WTC11 (cell line): Measurements from ENCODE around the gene TSNAXIP1. TPM values are rescaled to one million over a fixed set of nuclear protein-coding genes. Genes with fewer than 3 reads are reported as not detected.

Experiments used
- AR ChIP-seq: fragments of 250-450 bp; sonication (Bioruptor Pico); IDR thresholded peaks from 2 replicates; pipeline ENCODE4 v1.9.0; 2021; ENCODE audit warnings: mild to moderate bottlenecking
- ATF1 ChIP-seq: sonication (generic); formaldehyde crosslinking; IDR thresholded peaks from 2 replicates; pipeline ENCODE4 v1.8.1; 2023; ENCODE audit warnings: mild to moderate bottlenecking, moderate library complexity, missing genetic modification reagents
- ATF2 ChIP-seq: sonication (generic); formaldehyde crosslinking; IDR thresholded peaks from 2 replicates; pipeline ENCODE4 v1.8.1; 2022; ENCODE audit warnings: low read depth, missing genetic modification reagents, borderline replicate concordance
- ATF3 ChIP-seq: sonication (generic); formaldehyde crosslinking; conservative IDR thresholded peaks from 2 replicates; pipeline ENCODE4 v1.8.1; 2022; ENCODE audit warnings: mild to moderate bottlenecking, missing genetic modification reagents
- CBFB ChIP-seq: sonication (generic); formaldehyde crosslinking; IDR thresholded peaks from 2 replicates; pipeline ENCODE4 v1.8.1; 2022; ENCODE audit warnings: mild to moderate bottlenecking, low read depth, missing genetic modification reagents
- CREB1 ChIP-seq: sonication (generic); formaldehyde crosslinking; IDR thresholded peaks from 2 replicates; pipeline ENCODE4 v1.8.0; 2023; ENCODE audit warnings: mild to moderate bottlenecking, missing genetic modification reagents
- CREM ChIP-seq: sonication (generic); formaldehyde crosslinking; IDR thresholded peaks from 2 replicates; pipeline ENCODE4 v1.8.1; 2022; ENCODE audit warnings: mild to moderate bottlenecking, missing genetic modification reagents, moderate library complexity
- E2F4 ChIP-seq: sonication (generic); formaldehyde crosslinking; IDR thresholded peaks from 2 replicates; pipeline ENCODE4 v1.8.1; 2022; ENCODE audit warnings: low read depth, mild to moderate bottlenecking, moderate library complexity, missing genetic modification reagents, borderline replicate concordance
- ELF4 ChIP-seq: sonication (generic); formaldehyde crosslinking; IDR thresholded peaks from 2 replicates; pipeline ENCODE4 v1.8.1; 2022; ENCODE audit warnings: low read depth, mild to moderate bottlenecking, moderate library complexity, missing genetic modification reagents
- EMX1 ChIP-seq: fragments of 250-450 bp; sonication (Bioruptor Pico); IDR thresholded peaks from 2 replicates; pipeline ENCODE4 v1.8.0; 2021; ENCODE audit warnings: mild to moderate bottlenecking
- ETV6 ChIP-seq: sonication (generic); formaldehyde crosslinking; IDR thresholded peaks from 2 replicates; pipeline ENCODE4 v1.8.1; 2022; ENCODE audit warnings: mild to moderate bottlenecking, missing genetic modification reagents
- GRHL2 ChIP-seq: fragments of 250-450 bp; sonication (Bioruptor Pico); IDR thresholded peaks from 2 replicates; pipeline ENCODE4 v1.8.0; 2022; ENCODE audit warnings: mild to moderate bottlenecking, moderate library complexity; ENCODE audit not compliant: insufficient replicate concordance, severe bottlenecking
- JUN ChIP-seq: sonication (generic); formaldehyde crosslinking; IDR thresholded peaks from 2 replicates; pipeline ENCODE4 v1.8.0; 2023; ENCODE audit warnings: mild to moderate bottlenecking, missing genetic modification reagents
- KAT7 ChIP-seq: sonication (generic); formaldehyde crosslinking; IDR thresholded peaks from 2 replicates; pipeline ENCODE4 v1.8.1; 2023; ENCODE audit warnings: missing genetic modification reagents, mild to moderate bottlenecking, borderline replicate concordance
- NFATC4 ChIP-seq: fragments of 250-450 bp; sonication (Bioruptor Pico); IDR thresholded peaks from 2 replicates; pipeline ENCODE4 v1.9.0; 2021; ENCODE audit warnings: mild to moderate bottlenecking
- NFYB ChIP-seq: sonication (generic); formaldehyde crosslinking; conservative IDR thresholded peaks from 2 replicates; pipeline ENCODE4 v1.8.0; 2022; ENCODE audit warnings: low read depth, missing genetic modification reagents
- NR3C1 ChIP-seq: sonication (generic); formaldehyde crosslinking; conservative IDR thresholded peaks from 2 replicates; pipeline ENCODE4 v1.8.1; 2023; ENCODE audit warnings: low read depth, mild to moderate bottlenecking, missing genetic modification reagents
- PREB ChIP-seq: sonication (generic); formaldehyde crosslinking; IDR thresholded peaks from 2 replicates; pipeline ENCODE4 v1.8.1; 2022; ENCODE audit warnings: mild to moderate bottlenecking, missing genetic modification reagents, moderate library complexity, borderline replicate concordance
- SMAD3 ChIP-seq: sonication (generic); formaldehyde crosslinking; IDR thresholded peaks from 2 replicates; pipeline ENCODE4 v1.8.0; 2022; ENCODE audit warnings: missing genetic modification reagents, mild to moderate bottlenecking, borderline replicate concordance
- SP1 ChIP-seq: sonication (generic); formaldehyde crosslinking; conservative IDR thresholded peaks from 2 replicates; pipeline ENCODE4 v1.8.1; 2022; ENCODE audit warnings: missing genetic modification reagents
- TCF7 ChIP-seq: sonication (generic); formaldehyde crosslinking; IDR thresholded peaks from 2 replicates; pipeline ENCODE4 v1.8.0; 2022; ENCODE audit warnings: mild to moderate bottlenecking, low read depth, missing genetic modification reagents, moderate library complexity
- ZBTB21 ChIP-seq: sonication (generic); formaldehyde crosslinking; IDR thresholded peaks from 2 replicates; pipeline ENCODE4 v1.8.1; 2023; ENCODE audit warnings: mild to moderate bottlenecking, missing genetic modification reagents, borderline replicate concordance
- ZNF121 ChIP-seq: sonication (generic); formaldehyde crosslinking; IDR thresholded peaks from 2 replicates; pipeline ENCODE4 v1.8.0; 2023; ENCODE audit warnings: missing genetic modification reagents
- ZNF219 ChIP-seq: sonication (generic); formaldehyde crosslinking; IDR thresholded peaks from 2 replicates; pipeline ENCODE4 v1.8.0; 2023; ENCODE audit warnings: missing genetic modification reagents, mild to moderate bottlenecking, borderline replicate concordance
- ZNF263 ChIP-seq: sonication (generic); formaldehyde crosslinking; IDR thresholded peaks from 2 replicates; pipeline ENCODE4 v1.8.1; 2022; ENCODE audit warnings: low read depth, mild to moderate bottlenecking, moderate library complexity, missing genetic modification reagents
- total RNA-seq: library from RNA; stranded (reverse); gene quantifications from 3 replicates; pipeline ENCODE4 v1.2.3, GENCODE V29; 2021
- TF ChIP-seq, protein P1 (sequence below): fragments of 250-450 bp; sonication (Bioruptor Pico); conservative IDR thresholded peaks from 2 replicates; pipeline ENCODE4 v1.9.0; 2021; ENCODE audit warnings: mild to moderate bottlenecking
- TF ChIP-seq, protein P2 (sequence below): sonication (generic); formaldehyde crosslinking; IDR thresholded peaks from 2 replicates; pipeline ENCODE4 v1.8.1; 2022; ENCODE audit warnings: missing genetic modification reagents, borderline replicate concordance

Gene TSNAXIP1
- total RNA-seq, 1 experiment from 2014 or later, result 0.48 TPM

GRCh38 chr16:67806428-67807147 is at the start of gene TSNAXIP1, which contains the start of gene RANBP10 (continued):
- TF ChIP-seq PREB (no peak; the same call in 1 of the 2 replicates), NFATC4 (CRISPR knock-in tag) (no peak), JUN (CRISPR knock-in tag) (no peak), TCF7 (no peak), NR3C1 (CRISPR knock-in tag) (no peak), ZNF263 (CRISPR knock-in tag) (0 out of 2 replicates have a peak, but pooled peaks have one; percentile 8), ATF1 (CRISPR knock-in tag) (no peak), ETV6 (no peak), SP1 (CRISPR knock-in tag) (peak; percentile 92), E2F4 (CRISPR knock-in tag) (no peak), ZBTB21 (CRISPR knock-in tag) (no peak), CBFB (CRISPR knock-in tag) (no peak), CREM (CRISPR knock-in tag) (0 out of 2 replicates have a peak, but pooled peaks have one; percentile 32), SMAD3 (CRISPR knock-in tag) (no peak), ELF4 (CRISPR knock-in tag) (no peak), GRHL2 (CRISPR knock-in tag) (no peak), ATF3 (CRISPR knock-in tag) (no peak), CREB1 (CRISPR knock-in tag) (no peak), ZNF219 (CRISPR knock-in tag) (no peak), NFYB (CRISPR knock-in tag) (peak; percentile 61; the same call in 1 of the 2 replicates), EMX1 (no peak), KAT7 (CRISPR knock-in tag) (no peak), ZNF121 (CRISPR knock-in tag) (no peak), ATF2 (CRISPR knock-in tag) (no peak), AR (CRISPR knock-in tag) (no peak)
- TF ChIP-seq, protein P1, sequence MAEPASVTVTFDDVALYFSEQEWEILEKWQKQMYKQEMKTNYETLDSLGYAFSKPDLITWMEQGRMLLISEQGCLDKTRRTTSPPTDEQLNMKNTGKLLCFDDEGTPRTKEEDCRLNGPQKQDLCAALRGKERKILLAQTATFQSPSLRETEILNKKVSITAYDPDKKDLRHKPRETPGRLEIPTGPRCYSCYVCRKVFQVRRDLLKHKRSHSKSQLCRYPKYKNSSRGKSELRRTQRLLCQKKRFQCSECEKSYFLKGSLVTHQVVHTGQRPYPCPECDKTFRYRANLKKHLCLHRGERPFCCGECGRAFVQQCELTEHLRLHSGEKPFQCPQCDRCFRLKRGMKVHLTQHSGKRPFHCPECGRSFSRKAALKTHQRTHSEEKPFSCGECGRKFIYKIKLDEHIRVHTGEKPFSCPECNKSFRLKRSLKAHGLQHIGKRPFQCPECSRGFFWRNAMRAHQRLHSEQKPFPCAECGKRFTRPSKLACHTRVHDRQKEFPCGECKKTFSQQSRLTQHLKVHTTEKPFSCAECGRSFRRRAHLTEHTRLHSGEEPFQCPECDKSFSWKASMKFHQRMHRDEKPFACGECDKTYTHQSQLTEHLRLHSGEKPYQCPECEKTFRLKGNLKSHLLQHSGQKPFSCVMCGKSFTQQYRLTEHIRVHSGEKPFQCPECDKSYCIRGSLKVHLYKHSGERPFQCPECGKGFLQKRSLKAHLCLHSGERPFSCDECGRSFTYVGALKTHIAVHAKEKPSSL (CRISPR knock-in tag), result no peak
- TF ChIP-seq, protein P2, sequence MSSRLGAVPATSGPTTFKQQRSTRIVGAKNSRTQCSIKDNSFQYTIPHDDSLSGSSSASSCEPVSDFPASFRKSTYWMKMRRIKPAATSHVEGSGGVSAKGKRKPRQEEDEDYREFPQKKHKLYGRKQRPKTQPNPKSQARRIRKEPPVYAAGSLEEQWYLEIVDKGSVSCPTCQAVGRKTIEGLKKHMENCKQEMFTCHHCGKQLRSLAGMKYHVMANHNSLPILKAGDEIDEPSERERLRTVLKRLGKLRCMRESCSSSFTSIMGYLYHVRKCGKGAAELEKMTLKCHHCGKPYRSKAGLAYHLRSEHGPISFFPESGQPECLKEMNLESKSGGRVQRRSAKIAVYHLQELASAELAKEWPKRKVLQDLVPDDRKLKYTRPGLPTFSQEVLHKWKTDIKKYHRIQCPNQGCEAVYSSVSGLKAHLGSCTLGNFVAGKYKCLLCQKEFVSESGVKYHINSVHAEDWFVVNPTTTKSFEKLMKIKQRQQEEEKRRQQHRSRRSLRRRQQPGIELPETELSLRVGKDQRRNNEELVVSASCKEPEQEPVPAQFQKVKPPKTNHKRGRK (CRISPR knock-in tag), result no peak
